NCI-H1417 treated with DMSO at 0.1 percent for 48 hours (cell line): ENCODE measurements around the gene THOC7.

Experiments used
- DNase-seq: peaks from one replicate; lab custom pipeline; 2025; lab: John Stamatoyannopoulos, UW

Gene THOC7

DNA sequence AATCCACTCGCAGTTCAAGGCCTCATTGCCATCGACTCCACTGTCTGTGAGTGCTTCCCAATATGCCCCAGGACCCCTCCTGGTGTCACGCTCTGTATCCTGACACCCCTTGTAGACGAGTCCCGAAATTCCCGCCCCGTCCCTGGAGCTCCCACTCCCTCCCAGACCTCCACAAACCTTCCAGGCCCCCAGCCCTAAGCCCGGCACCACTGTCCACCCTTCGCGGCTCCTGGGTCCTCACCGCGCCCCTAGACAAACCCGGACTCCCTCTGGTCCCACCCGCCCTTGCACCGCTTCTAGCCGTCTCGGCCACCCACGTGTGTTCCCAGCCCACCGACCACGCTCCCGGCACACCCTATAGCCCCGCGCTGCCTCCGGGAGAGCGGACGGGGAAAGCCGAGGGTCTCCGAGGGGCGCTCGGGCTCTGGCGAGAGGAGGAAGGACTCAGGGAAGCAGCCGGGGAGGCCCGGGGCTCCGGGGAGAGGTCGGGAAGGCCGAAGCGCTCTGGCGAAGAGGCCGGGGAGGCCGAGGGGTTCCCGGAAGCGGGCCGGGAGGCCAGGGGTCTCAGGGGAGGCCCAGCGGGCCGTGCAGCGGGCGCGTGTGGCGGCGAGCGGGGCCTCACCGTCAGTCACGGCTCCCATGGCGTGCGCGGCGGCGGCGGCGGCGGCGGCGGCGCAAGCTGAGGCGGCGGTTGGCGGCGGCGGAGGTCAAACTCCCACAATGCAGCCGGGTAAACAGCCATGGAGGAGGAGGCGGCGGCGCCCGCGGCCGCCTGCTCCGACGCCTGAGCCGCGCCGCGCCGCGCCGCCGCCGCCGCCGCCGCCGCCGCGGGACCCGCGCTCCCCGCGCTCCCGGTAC, at the start of gene THOC7, which contains the start of gene ATXN7:
Gene THOC7 (minus strand): TSS at position 656 of the 858 bp plus-strand sequence. CDS start 15 bp downstream, at position 641.
Gene ATXN7 (plus strand): TSS at position 718 of the 858 bp plus-strand sequence. CDS start 48,732 bp downstream, outside the sequence.
- DNase-seq: no peak

DNA sequence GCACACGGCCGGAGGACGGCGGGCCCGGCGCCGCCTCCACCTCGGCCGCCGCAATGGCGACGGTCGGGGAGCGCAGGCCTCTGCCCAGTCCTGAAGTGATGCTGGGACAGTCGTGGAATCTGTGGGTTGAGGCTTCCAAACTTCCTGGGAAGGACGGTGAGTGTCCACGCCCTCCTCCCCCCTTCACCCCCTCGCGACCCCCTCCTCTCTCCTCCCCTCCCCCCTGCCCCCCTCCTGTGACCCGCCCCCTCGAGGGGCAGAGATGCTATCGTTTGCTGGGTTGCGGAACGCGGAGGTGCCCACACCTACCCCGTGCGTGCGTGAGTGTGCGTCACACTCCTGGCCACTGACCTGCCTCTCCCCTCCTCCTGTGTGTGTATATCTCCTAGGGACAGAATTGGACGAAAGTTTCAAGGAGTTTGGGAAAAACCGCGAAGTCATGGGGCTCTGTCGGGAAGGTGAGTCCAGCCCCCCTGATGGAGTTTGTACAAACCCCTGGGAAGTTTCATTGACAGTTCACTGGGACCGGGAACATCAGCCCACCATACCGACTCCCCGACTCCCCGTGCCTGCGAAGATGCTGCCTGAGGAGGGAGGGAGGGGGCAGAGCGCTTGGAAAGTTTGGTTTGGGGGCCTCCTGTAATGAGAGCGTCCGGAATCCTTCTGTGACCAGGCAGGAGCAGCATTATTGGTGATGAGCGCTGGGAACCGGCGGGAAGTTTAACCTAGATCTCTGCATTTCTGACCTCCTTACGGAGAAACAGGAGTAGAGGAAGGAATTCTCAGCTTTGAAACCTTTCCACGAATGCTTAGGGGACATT, 49.4 kb upstream of the THOC7 start:
- no peak for DNase-seq

DNA sequence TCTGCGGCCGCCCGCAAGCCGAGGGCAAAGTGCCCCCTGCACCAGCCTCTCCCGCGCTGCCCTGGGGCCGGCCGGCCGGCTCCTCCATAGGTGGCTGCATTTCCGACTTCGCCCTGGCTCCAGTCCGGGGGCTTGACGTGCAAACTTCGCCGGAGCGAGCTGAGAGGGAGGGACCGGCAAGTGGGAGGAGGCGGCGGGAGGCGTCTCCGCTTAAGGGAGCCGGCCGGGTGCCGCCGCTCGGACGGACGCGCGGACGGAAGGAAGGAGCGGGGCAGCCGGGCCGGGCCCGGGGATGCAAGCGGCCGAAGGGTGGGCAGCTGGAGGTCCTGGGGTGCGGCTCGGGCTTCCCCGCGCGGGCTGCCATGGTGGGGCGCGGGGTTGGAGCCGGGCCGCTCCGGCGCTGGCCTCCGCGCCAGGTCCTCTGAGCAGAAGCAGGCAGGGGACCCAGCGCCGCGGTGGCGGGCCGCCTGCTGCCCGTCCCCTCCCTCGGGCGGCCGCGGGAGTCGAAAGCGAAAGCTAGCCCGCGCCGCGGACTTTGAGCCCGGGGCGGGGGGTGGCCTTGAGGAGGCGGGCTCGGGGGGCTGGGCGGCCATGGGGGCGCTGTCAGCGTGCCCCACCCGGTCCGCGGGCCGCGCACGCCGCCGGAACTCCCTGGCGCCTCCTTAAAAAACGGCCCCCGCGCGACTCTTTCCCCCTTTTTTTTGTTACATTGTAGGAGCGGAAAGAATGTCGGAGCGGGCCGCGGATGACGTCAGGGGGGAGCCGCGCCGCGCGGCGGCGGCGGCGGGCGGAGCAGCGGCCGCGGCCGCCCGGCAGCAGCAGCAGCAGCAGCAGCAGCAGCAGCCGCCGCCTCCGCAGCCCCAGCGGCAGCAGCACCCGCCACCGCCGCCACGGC, 48.5 kb upstream of the THOC7 start, which contains the start of gene SCAANT1:
Gene SCAANT1 (minus strand): TSS at position 511 of the 895 bp plus-strand sequence.
- DNase-seq: no peak

DNA sequence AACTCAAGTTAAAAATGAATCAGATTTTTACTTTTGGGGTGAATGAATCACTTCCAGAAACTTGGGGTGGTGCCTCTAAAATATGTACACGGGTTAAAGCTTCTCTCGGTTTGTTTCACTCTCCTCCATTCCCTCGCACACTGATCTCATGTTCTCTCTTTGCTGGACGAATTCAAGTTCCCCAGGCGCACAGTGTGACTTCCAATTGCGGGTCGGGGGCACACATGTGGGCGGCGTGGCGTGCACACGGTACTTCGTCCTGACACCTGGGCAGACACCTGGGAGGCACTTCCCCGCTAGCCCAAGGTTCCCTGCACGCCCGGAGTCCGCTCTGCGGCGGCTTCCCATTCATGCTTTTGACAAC, 47.9 kb upstream of the THOC7 start:
- no peak for DNase-seq

DNA sequence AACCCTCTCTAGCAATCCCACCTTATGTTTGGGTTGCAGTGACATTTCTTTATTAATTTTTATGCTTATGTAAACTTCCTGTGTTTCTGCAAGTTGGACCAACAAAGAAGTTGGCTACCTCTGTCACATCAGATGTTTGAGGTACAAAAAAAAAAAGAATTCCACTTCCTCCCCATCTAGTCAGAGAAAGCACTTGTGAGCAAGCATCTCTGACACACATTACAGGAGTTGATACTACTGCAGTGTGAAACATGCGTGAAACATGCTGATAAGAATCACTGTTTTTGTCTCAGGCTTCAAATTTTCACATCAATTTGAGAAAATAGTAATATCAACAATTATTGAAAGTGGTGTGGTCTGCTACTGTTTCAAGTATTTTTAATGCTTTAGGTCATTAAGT, 47.3 kb upstream of the THOC7 start:
- DNase-seq: no peak

DNA sequence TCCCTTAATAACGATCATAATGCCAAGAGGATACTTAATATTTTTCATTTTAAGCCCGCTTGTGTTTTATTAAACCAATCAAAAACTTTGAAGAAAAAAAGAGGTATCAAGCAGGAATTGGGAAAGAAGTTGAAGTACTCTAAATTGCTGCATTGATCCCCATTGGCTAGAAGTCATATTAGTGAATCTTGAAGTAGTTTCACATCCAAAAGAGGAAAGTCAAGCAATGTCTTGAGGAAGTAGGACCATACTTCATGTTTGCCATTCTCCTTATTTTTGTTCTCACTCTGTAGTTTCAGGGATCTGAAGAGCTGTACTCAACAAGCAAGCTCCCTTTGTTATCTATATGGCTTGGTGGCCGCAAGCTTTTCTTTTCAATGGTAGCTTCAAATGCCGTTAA, 46.4 kb upstream of the THOC7 start:
- DNase-seq: no peak

DNA sequence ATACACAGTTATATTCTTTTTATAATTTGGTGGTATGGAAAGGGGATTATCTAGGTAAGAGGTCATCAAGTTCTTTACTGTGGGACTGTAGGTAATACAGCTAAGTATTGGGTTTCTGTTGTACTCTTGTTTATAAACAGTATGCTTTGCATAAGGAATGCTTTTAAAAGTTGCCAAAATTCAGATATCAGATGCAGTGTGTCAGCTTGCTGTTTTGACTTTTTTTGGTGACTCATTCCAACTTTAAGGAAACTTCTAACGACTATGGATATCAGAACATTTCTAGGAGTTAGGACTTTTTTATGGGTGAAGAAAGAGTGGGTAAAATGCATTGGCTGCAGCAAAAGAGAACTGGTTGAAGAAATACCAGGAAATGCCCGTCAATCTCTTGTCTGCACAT, 45.8 kb upstream of the THOC7 start:
- no peak for DNase-seq

DNA sequence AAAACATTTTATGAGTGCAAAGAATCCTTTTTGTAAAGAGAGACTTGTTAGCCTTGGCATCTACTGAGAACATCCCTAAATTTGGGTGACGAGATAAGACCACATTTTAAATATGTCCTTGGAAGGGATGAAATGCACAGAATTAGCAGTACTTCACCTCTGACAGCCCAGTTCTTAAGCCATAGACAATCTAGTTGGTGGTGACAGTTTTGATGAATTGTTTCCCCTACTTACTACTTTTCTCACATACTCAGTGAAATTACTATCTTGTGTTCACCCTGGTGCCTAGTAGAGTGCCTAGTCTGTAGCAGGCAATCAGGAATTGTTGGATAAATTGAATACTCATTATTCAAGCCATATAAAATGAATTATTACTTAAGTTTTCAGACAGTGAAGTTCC, 45.2 kb upstream of the THOC7 start:
- no peak for DNase-seq

DNA sequence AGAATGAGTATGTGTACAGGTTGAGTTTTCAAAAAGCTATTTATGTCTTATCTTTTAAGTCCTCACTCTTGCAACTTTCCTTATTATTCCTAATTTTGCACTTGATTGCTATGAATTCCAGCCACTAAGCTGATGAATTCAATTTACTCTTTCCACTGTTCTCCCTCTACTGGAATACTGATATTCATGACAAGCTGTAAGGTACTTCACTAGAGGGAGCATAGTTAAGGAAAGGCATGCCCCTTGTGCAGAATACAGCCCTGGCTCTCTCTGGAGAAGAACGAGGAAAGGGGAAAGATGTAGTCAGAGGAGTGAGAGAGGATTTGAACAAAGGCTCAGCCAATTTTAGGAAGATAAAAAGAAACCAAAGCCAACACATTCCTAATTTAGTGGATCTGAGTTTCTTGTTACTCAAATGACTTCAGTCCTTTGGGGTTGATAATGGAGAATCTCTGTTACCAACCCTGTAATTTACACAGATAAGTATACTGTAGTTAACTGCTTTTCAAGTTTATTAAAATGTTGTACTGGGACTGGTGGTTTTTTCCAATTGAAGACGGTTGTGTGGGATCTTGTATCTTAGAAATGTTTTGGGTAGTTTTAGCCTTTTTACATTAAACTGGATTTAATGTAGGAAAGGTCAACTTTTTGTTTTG, 44.6 kb upstream of the THOC7 start:
- no peak for DNase-seq

DNA sequence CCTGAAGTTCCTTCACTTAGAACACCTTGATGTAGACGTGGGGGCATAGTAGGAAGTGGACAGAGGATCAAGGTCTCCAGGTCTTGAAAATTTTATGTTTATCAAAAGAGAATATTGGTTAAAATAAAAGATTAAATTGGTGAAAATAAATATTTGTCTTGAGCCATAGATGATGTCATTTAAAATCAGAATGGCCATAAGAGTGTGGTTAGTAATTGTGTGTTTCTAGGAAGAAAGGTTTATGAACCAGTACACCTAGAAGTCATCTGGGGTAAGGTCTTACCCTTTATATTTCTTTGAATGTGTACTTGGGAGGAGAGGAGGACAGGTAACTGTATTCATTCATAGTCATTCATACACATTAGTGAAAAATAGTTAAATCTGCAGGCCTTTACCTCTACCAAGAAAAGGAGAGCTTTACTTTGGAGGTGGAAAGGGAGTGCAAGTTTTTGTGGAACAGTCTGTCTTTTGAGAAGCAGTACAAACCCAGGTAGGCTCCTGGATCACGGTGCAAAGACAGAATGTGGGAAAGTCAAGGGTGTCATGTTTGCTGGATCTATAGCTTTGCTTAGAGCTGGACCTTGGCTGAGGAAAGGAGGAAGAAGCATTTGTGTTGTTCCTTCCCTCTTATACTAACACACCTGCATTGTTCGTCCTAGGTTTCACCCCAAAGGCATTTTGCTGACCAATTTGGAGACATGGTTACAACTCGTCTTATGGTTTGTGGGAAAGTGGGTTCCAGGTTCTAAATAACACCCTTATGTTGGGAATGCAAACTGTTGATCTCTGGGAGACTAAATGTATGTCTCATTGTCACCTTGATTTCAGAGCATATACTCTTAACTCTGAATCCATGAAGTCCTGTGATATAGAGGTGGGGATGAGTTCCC, 42.4 kb upstream of the THOC7 start:
- DNase-seq: no peak

DNA sequence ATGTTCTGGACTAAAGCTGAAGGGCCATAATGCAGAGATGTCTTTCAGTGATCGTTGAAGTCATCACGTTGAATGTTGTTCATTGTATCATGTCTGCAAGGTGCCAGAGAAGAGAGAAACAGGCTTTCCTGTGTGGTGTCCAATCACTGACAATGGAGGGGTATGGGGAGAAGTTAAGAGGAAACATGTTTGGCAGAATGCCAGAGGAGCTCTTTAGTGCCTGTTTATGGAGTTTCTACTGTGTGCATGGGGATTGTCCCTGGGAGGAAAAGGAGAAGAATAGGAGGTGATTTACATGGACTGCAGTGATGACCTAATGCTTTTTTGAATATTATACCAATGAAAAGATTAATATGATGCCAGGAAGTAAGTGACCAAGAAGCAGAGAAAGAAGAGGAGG, 36.9 kb upstream of the THOC7 start:
- no peak for DNase-seq

DNA sequence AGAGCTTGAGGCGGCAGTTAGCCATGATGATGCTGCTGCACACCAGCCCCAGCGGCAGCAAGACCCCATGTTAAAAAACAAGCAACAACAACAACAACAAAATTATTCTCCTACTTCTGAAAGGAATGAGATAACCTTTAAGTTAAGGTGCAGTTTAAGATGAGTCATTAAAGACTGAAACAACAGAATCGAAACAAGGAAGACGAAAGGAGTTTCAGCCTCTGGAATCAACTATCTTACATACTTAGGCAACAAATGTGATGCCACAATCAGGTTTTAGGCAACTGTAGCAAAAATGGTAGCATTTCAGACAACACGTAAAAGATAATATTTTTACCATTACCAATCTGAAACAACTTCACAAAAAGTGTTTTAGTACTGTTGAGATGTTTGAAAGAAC, 36.4 kb upstream of the THOC7 start:
- no peak for DNase-seq

DNA sequence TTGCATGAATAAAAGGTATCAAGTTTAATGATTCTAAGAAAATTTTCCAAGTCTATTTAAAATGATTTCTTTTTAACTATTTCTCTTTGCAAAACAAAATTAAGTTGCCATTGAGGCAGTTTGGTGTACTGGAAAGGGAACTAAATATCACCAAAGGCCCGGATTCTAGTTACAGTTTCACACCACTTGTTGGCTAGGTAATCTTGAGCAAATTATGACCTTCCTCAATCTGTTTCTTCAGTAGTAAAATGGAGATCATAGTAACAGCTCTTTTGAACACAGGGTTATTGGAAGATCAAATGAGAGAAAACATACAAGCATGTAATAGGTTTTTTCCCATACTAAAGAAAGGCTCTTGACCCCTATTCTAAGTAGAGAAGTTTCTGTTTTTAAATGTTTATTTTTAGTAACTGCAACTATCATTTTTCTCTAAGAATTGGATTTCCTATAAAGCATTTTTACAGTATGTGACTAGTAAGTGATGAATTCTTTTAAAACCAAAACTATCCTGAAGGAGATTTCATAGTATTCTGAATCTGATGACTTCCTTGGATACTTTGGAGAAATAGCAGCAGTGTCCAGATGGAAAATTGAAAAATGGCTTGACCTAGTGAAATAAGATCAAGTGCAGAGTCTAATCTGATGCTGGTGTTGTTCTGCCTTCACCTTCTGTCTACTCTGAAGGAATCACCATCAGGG, 32.9 kb upstream of the THOC7 start:
- no peak for DNase-seq

DNA sequence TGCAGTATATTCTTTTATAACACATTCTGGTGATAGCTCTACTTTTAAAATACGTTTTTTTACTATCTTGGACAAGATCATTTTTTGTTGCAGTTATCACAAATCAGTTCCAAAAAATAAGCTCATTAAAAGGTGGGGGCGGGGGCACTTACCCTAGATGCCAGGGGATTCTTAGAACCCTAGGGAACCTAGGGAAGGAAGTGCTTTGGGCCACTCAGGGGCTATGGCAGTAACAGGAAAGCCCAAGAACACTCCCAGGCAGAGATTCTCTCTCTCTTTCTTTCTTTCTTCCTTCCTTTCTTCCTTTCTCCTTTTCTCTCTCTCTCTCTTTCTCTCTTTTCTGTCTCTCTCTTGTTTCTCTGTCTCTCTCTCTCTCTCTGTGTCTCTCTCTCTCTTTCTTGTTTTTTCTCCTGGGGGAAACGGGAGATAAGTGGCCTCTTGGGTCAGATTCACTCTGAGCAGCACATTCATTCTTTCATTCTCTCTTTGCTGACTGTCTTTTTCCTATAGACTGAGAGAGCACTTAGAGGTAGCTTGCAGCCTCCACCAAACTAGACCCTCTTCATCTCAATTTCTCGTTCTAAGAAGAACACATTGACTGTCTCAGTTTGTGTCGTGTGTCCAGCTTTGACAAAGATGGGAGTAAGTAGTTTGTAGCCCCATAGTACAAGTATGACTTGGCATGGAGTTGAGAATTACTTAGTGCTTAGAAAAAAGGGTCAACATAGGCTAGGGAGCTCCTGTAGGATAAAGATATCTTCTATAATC, 32.0 kb upstream of the THOC7 start:
- DNase-seq: no peak

DNA sequence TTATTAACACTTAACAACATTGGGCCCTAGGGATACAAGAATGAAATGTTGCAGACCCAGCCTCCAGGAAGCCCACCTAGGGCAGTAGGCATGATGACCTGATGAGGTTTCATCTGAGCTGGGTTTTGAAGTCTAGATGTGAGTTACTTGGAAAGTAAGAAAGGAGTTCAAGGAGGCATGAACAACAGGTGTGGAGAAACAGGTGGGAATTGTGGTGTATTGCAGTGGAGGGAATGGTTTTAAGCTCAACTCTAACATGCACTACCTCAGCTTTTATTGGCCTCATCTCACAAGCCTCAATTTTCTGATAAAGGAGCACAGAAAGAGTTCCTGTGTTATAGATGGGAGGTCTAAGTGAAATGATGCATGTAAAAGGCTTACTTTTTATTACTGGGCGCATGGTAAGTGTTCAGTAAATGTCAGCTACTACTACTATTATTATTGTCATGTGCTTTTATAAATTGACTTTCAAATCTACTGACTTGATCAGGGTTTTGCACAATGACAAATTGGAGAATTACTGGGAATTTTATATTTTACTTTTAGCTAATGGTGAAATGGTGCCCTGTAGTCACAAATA, 29.3 kb upstream of the THOC7 start:
- no peak for DNase-seq

DNA sequence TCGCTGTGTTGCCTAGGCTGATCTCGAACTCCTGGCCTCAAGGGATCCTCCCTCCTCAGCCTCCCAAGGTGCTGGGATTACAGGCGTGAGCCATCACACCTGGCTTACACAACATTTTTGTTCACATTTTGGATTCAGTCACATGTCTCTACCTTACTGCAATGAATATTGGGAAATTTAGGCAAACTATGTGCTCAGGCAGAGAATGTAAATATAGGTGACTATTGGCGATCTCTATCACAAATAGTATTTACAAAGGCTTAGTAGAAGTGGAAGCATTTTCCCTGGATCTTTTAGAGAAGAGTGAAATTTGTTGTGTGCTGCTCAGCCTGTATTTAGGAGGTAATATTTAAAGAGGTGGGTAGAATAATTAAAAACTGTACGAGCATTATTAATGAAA, 27.9 kb upstream of the THOC7 start:
- DNase-seq: no peak

DNA sequence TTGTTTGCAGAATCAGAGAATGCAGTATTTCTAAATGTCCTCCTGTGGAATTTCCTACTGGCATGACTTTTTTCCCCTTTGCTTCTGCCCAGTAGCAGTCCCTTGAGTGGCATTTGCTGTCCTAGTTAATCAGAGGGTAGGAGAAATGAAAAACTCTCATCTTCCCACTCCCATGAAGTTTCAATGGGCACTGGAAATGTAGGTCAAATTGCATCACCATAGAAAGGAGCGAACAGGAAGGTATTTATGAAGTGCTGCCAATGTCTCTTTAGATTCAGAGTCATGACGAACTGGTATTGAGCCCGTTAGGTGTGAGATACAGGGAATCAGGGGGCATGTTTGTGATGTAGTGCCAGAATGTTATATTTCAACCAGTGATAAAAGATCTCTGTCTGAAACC, 23.3 kb upstream of the THOC7 start:
- no peak for DNase-seq

DNA sequence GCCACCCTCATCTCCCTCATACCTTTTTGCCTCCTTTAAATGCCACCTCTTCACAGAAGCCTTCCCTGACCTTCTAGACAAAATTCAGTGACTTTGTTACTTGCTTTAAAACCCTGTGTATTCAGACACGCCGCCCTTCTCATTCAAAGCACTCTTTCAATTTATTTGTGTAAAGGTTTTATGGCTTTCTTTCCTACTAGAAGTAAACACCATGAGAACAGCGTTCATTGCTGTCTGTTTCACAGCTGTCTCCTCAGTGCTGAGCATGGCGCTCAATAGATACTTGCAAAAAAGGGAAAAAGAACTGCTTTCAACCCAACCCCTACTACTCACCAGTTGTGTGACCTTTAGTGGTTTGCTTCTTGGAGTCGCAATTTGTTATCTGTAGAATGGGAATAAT, 17.0 kb upstream of the THOC7 start:
- DNase-seq: no peak
